MCF 10A (cell line): ENCODE data around the gene SLC1A7. TPM values are rescaled to one million over a fixed set of nuclear protein-coding genes. Genes with fewer than 3 reads are reported as not detected.

Experiments
- BruUV-seq: library from RNA; stranded (reverse); fragments of 400-500 nt; replicated peaks from 2 replicates; lab custom pipeline; 2021; lab: Mats Ljungman, UMichigan
- CTCF ChIA-PET: fragments of 300-600 bp; sonication (Branson Sonifier 250); formaldehyde crosslinking; extraction: SDS; loops from one replicate; lab custom pipeline; 2021; ENCODE audit warnings: antibody characterized with exemption, inconsistent platforms; lab: Yijun Ruan, JAX
- POLR2A ChIA-PET: fragments of 300-600, 350-650 bp; sonication (Branson Sonifier 250); formaldehyde crosslinking; extraction: SDS; loops from one replicate; lab custom pipeline; 2020; ENCODE audit warnings: antibody characterized with exemption, inconsistent platforms; lab: Yijun Ruan, JAX
- DNase-seq: peaks from one replicate; pipeline ENCODE4 v3.0.0-alpha.2; 2018; ENCODE audit not compliant: unreplicated experiment
- H3K27ac Mint-ChIP-seq: one replicate; pipeline ENCODE4 v1.8.0; 2022; ENCODE audit warnings: mild to moderate bottlenecking, low read depth, mixed read lengths; ENCODE audit not compliant: unreplicated experiment
- H3K27me3 Mint-ChIP-seq: one replicate; pipeline ENCODE4 v1.8.0; 2022; ENCODE audit warnings: mixed read lengths; ENCODE audit not compliant: insufficient read depth, unreplicated experiment
- H3K36me3 Mint-ChIP-seq: one replicate; pipeline ENCODE4 v1.8.0; 2022; ENCODE audit warnings: mild to moderate bottlenecking, moderate library complexity, mixed read lengths; ENCODE audit not compliant: insufficient read depth, unreplicated experiment
- H3K4me1 Mint-ChIP-seq: one replicate; pipeline ENCODE4 v1.8.0; 2022; ENCODE audit warnings: mixed read lengths; ENCODE audit not compliant: insufficient read depth, unreplicated experiment
- H3K4me3 Mint-ChIP-seq: one replicate; pipeline ENCODE4 v1.8.0; 2022; ENCODE audit warnings: mild to moderate bottlenecking, moderate library complexity, mixed read lengths; ENCODE audit not compliant: unreplicated experiment
- H3K9me3 Mint-ChIP-seq: one replicate; pipeline ENCODE4 v1.8.0; 2022; ENCODE audit warnings: mixed read lengths; ENCODE audit not compliant: unreplicated experiment
- CTCF ChIP-seq: fragments of 200-600 bp; IDR thresholded peaks from one replicate; pipeline ENCODE4 v1.8.0; 2022; ENCODE audit warnings: antibody characterized with exemption, mild to moderate bottlenecking; ENCODE audit not compliant: unreplicated experiment
- intact Hi-C: fragments of 100-400 bp; cut with micrococcal nuclease; formaldehyde crosslinking; loops from 2 replicates; pipeline ENCODE4 v1.14.1; 2022
- total RNA-seq: library from RNA; stranded (reverse); gene quantifications from 2 replicates; pipeline ENCODE4 v1.2.3, GENCODE V29; 2022

Gene SLC1A7
- total RNA-seq, 1 experiment from 2014 or later, result not detected

DNA sequence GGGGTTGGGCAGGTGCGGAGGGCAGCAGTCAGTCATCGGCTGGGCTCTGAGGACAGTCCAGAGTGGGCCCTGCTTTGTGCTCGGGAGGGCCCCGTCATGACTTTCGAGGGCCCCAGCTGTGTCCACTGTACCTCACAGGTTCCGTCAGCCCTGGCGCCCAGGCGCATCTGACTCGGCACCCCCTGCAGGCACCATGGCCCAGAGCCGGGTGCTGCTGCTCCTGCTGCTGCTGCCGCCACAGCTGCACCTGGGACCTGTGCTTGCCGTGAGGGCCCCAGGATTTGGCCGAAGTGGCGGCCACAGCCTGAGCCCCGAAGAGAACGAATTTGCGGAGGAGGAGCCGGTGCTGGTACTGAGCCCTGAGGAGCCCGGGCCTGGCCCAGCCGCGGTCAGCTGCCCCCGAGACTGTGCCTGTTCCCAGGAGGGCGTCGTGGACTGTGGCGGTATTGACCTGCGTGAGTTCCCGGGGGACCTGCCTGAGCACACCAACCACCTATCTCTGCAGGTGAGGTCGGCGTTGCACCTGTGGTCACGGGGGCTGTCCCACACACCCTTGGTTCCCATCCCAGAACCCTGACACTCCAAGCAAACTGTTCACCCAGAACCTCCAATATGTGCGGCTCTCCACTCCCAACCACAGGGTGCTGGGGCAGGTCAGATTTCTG, 72.6 kb downstream of the SLC1A7 start:
- H3K36me3 Mint-ChIP-seq, result no peaks in the 10 kb centered on the region
- intact Hi-C loops, result no loop called here
- H3K4me3 Mint-ChIP-seq, result no peak overlapping the region
- H3K27ac Mint-ChIP-seq, result no peak overlapping the region
- CTCF ChIA-PET, result interaction anchor here (0.6 kb wide), 1 partner anchor 14 kb away, joined by 3 read pairs; no protein-coding TSS in a partner anchor
- H3K27me3 Mint-ChIP-seq, result no peaks in the 10 kb centered on the region
- no peak for TF ChIP-seq CTCF
- no peaks in the 10 kb centered on the region for H3K9me3 Mint-ChIP-seq
- no TSS peak for BruUV-seq
- DNase-seq, result no peak
- H3K4me1 Mint-ChIP-seq, result no peaks in the 10 kb centered on the region
- POLR2A ChIA-PET, result no interaction called here

DNA sequence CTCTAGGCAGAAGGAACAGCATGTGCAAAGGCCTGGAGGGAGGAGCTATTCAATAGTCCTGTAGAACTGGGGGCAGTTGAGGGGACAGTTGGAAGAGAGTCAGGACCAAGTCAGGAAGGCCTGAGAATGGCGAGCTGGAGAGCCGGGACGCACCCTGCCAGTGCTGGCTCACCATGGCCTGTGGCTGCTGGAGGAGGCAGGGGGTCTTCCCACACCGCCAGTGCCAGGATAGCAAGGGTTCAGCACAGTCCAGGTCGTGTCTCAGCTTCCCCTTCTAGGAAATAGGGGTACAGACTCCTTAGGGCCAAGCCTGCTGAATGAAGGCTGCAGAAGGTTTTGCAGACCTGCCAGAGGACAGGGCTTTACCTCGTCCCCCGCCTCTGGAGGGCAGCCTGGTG, 73.2 kb downstream of the SLC1A7 start:
- TF ChIP-seq CTCF, result no peak
- no peak overlapping the region for H3K27ac Mint-ChIP-seq
- H3K4me1 Mint-ChIP-seq, result no peaks in the 10 kb centered on the region
- BruUV-seq, result no TSS peak
- no peak for DNase-seq
- H3K4me3 Mint-ChIP-seq, result no peak overlapping the region
- ChIA-PET CTCF (interaction anchor here (0.6 kb wide), 1 partner anchor 14 kb away, joined by 3 read pairs; no protein-coding TSS in a partner anchor), POLR2A (interaction anchor here (1.5 kb wide), 1 partner anchor 12 kb away, joined by 4 read pairs; no protein-coding TSS in a partner anchor)
- H3K9me3 Mint-ChIP-seq, result no peaks in the 10 kb centered on the region
- H3K36me3 Mint-ChIP-seq, result no peaks in the 10 kb centered on the region
- peaks cover under 1% of the 10 kb centered on the region for H3K27me3 Mint-ChIP-seq
- intact Hi-C loops, result no loop called here

- DNase-seq, result no peak
- ChIA-PET POLR2A (interaction anchor here (0.5 to 1.5 kb wide), 3 partner anchors 11 to 578 kb away, joined by 3 to 4 read pairs (median 4); no protein-coding TSS in a partner anchor), CTCF (interaction anchor here (0.6 kb wide), 2 partner anchors 15 to 112 kb away, joined by 3 read pairs; no protein-coding TSS in a partner anchor)
- intact Hi-C loops, result no loop called here
- no peaks in the 10 kb centered on the region for H3K4me1 Mint-ChIP-seq
- H3K27me3 Mint-ChIP-seq, result peaks cover 8% of the 10 kb centered on the region
- no peak for TF ChIP-seq CTCF
- no peak overlapping the region for H3K4me3 Mint-ChIP-seq
- no peak overlapping the region for H3K27ac Mint-ChIP-seq
- no peaks in the 10 kb centered on the region for H3K36me3 Mint-ChIP-seq
- no peaks in the 10 kb centered on the region for H3K9me3 Mint-ChIP-seq
- BruUV-seq, result no TSS peak
Measured at GRCh38 chr1:53068314-53069099, 73.9 kb downstream of the SLC1A7 start.

GRCh38 chr1:53067886-53068285, 74.6 kb downstream of the SLC1A7 start:
- H3K4me1 Mint-ChIP-seq, result no peaks in the 10 kb centered on the region
- DNase-seq, result no peak
- no peaks in the 10 kb centered on the region for H3K36me3 Mint-ChIP-seq
- BruUV-seq, result no TSS peak
- ChIA-PET CTCF (interaction anchor here (0.6 kb wide), 1 partner anchor 112 kb away, joined by 3 read pairs; no protein-coding TSS in a partner anchor), POLR2A (interaction anchor here (0.5 to 1.5 kb wide), 3 partner anchors 11 to 579 kb away, joined by 3 to 4 read pairs (median 4); no protein-coding TSS in a partner anchor)
- H3K27ac Mint-ChIP-seq, result no peak overlapping the region
- intact Hi-C loops, result no loop called here
- no peaks in the 10 kb centered on the region for H3K9me3 Mint-ChIP-seq
- no peak for TF ChIP-seq CTCF
- no peak overlapping the region for H3K4me3 Mint-ChIP-seq
- peaks cover 11% of the 10 kb centered on the region for H3K27me3 Mint-ChIP-seq
